GM12801 (cell line): Measurements from ENCODE around the gene CCNK.

Experiments used
- TF ChIP-seq, protein P1 (sequence below): IDR thresholded peaks from one replicate; pipeline ENCODE4 v1.5.1; 2011; ENCODE audit warnings: control low read depth; ENCODE audit not compliant: insufficient read length; ENCODE audit errors: extremely low read depth

The CCNK gene

DNA sequence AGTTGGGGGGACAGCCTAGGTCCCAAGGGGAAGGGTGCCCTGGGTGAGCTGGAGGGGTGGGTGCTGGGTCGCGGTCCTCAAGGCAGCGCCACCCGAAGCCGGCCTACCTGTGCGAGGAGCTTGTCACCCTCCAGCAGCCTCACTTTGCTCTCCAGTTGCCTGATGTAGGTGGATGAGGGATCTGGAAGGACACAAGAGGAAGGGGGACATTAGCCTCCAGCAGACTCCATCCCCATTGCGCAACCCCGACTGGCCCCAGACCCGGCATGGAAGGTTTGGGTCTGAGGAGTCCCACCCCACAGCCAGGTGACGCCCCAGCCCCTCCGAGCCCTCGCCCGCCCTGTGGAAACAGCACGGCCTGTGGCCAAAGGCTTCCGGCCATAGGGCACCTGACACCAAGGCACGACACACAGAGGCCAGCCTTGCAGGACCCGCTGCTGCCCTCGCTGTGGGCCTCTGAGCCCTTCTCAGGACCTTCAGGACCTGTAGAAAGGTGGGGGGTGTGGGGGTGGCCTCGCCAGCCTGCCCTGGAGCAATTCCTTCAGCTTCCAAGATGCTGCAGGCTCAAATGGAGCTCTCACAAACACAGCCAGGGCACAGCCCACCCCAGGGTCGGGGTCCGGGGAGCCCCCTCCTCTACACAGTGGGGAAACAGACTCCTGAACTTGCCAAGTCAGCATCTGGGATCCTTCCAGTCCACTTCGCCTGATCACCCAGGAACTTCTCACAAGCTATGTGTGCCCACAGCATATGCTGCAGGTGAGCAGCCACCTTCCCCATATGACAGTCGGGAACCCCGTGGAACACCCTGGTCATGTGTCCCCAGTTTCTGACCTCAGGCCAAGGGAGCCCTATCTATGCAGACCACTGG lies 54.9 kb downstream of the CCNK start:
- TF ChIP-seq, protein P1, sequence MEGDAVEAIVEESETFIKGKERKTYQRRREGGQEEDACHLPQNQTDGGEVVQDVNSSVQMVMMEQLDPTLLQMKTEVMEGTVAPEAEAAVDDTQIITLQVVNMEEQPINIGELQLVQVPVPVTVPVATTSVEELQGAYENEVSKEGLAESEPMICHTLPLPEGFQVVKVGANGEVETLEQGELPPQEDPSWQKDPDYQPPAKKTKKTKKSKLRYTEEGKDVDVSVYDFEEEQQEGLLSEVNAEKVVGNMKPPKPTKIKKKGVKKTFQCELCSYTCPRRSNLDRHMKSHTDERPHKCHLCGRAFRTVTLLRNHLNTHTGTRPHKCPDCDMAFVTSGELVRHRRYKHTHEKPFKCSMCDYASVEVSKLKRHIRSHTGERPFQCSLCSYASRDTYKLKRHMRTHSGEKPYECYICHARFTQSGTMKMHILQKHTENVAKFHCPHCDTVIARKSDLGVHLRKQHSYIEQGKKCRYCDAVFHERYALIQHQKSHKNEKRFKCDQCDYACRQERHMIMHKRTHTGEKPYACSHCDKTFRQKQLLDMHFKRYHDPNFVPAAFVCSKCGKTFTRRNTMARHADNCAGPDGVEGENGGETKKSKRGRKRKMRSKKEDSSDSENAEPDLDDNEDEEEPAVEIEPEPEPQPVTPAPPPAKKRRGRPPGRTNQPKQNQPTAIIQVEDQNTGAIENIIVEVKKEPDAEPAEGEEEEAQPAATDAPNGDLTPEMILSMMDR = no peak

DNA sequence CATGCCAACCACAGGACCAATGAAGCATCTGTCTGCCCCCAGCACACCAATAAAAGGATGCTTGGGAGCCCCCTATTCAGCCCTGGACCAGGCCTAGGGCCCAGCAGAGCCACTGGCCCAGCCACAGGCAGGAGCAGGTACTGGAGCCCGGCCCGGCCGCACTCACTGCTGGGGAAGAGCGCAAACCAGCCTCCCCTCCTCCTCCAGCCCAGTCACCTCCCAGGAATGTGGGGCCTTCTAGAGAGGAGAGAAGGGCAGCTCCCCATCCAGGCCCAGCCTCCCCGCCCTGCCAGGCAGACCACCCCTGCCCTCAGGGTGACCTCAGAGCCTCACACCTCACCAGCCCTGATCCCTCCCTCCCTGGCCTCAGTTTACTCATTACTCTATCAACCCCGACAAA lies 56.2 kb downstream of the CCNK start:
- TF ChIP-seq, protein P1 = no peak

DNA sequence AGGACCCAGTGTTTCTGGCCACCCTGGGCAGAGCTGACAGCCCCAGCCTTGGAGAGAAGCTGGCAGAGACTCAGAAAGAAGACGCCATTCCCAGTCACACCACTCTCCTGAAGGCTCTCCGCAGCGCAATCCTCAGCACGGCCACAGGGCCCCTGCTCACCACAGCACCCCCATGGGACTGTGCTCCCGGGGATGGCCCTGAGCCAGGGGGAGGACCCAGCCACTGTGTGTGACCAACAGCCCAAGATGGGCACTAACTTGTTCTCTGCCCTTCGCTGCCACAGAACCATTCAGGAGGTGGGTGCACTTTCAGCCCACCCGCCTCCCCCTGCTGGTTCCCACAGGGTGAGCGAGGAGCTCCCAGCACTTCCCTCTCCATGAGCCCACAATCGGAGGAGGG lies 57.1 kb downstream of the CCNK start:
- TF ChIP-seq, protein P1 = no peak

DNA sequence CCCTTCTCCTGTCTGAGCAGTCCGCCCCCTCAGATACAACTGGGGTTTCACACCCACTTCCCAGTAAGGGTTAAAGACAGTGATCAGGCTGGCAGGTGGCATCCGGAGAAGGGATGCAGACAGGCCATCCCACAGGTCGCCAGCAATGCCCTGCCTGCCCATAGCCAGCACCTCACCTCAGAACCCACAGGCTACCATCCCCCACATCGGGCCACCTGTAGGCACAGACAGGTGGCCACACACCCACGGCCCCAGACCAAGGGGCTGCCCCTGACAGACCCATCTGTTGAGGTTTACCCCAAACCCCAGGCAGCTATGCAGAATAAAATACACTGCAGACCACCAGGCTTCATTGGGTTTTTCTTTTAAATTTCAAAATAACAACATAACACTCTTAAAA lies 57.5 kb downstream of the CCNK start:
- TF ChIP-seq, protein P1 = no peak

DNA sequence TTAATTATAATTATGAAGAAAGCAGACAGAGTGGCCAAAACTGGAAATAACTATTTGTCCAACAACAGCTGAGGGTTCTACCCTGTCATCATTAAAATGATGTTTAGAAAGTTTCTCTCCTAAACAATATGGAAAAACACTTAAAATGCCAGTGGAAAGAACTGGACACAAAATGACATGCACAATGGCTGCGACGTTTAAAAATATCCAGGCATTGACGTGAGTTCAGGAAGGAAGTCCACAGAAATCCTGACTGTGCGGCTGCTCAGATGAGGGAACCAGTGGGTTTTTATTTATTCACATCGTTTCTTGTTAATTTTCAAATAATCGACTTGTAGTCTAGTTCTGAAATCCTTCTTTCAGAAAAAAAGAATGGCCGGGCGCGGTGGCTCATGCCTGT lies 58.3 kb downstream of the CCNK start:
- TF ChIP-seq, protein P1 = no peak

DNA sequence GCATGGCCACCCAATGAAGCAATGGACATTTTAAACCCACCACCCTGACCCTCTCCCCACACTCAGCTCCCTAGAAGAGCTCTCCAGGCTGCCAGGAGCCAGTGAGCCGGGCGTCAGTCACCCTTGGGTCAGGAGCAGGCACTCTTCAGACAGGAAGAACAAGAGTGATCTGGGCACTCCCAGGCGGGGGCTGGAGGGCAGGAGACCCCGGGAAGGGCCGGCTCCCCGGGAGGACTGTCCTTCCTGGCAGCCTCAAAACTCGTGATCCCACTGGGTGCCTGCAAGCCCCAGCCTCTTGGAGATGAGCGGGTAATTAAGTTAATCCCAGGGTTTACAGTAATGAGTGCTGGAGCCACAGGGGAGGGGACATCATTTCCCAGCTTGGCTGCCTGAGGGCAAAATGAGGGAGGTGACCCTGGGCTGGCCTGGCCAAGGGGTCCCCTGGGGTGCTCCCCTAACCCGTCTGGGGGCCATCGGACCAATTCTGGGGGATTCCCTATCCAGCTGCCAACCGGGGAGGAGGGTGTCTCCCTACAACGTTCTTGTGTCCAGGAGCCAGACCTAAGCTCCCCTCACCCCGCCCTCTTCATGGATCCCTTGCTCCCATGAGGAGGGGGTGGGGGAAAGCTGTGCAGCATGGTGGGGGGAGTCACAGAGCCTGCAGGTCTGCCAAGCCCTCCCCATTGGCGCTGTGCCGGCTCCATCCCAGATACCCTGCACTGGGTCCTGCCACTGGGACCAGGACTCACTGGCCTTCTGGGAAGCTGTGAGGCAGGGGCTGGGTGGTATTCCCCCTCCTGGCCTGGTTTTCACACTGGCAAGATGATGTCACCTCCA lies 59.2 kb downstream of the CCNK start:
- TF ChIP-seq, protein P1 = no peak

DNA sequence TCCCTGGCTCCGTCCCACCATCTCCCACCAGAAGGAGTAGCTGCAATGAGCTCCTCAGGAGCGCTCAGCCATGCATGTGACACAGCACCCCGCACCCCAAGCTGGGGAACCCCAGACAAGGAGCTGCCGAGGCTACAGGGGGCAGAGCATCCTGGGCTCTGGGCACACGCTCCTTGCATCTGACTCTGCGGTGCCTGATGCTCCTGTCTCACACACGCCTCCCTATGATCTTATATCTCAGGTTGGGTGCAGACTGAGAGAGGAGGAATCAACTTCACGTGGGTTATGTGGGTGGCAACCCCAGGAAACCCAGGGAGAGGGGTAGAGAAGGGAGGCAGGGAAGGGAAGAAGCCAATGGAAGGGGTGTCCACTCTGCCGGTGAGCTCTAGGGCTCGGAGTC lies 60.0 kb downstream of the CCNK start:
- TF ChIP-seq, protein P1 = no peak
